NCI-H2196 (cell line): ENCODE results near the gene PNPLA2.

Experiments used
- DNase-seq: peaks from one replicate; lab custom pipeline; 2025; ENCODE audit not compliant: unreplicated experiment; lab: John Stamatoyannopoulos, UW

Gene PNPLA2

GRCh38 chr11:786235-787083, 32.3 kb upstream of the PNPLA2 start:
- no peak for DNase-seq

GRCh38 chr11:787084-787675, 31.5 kb upstream of the PNPLA2 start:
- DNase-seq: no peak

GRCh38 chr11:788009-788640, 30.6 kb upstream of the PNPLA2 start:
- DNase-seq: no peak

- DNase-seq: no peak
Measured at GRCh38 chr11:788953-789940, 29.5 kb upstream of the PNPLA2 start.

- DNase-seq: peak; percentile 57
Measured at GRCh38 chr11:789943-790342, 28.8 kb upstream of the PNPLA2 start, which contains the start of gene CEND1. TSS of gene CEND1 (minus strand) at chr11:790090. CDS start at chr11:788576, 1,514 bp downstream.

GRCh38 chr11:790721-791564, 27.8 kb upstream of the PNPLA2 start:
- DNase-seq: no peak

- DNase-seq: no peak
Measured at GRCh38 chr11:791658-792534, 26.8 kb upstream of the PNPLA2 start.

- DNase-seq: no peak
Measured at GRCh38 chr11:792535-792821, 26.2 kb upstream of the PNPLA2 start.

- DNase-seq: no peak
Measured at GRCh38 chr11:792873-793272, 25.8 kb upstream of the PNPLA2 start.

GRCh38 chr11:793556-793955, 25.2 kb upstream of the PNPLA2 start:
- no peak for DNase-seq

GRCh38 chr11:794013-794765, 24.5 kb upstream of the PNPLA2 start:
- DNase-seq: no peak

- peak; percentile 47 for DNase-seq
Measured at GRCh38 chr11:794766-795633, 23.7 kb upstream of the PNPLA2 start.

GRCh38 chr11:795634-796564, 22.8 kb upstream of the PNPLA2 start:
- peak; percentile 75 for DNase-seq

- no peak for DNase-seq
Measured at GRCh38 chr11:796565-797295, 22.0 kb upstream of the PNPLA2 start.

- DNase-seq: peak; percentile 81
Measured at GRCh38 chr11:797296-798092, 21.2 kb upstream of the PNPLA2 start.
